SU-DHL-6 (cell line): ENCODE results near the gene KIF12.

ENCODE experiments used
- H2AFZ ChIP-seq: fragments of 200-600 bp; sonication (generic); 2 replicates; pipeline ENCODE4 v1.6.1; 2014; ENCODE audit warnings: low read depth, mild to moderate bottlenecking, moderate library complexity, mixed read lengths, antibody characterized with exemption, low read length; ENCODE audit not compliant: severe bottlenecking
- H3F3A ChIP-seq: fragments of 200-600 bp; shearing (Covaris generic); 2 replicates; pipeline ENCODE4 v1.6.0; 2016; ENCODE audit warnings: antibody characterized with exemption, mild to moderate bottlenecking; ENCODE audit not compliant: insufficient read depth
- H3K27ac ChIP-seq: fragments of 200-600 bp; sonication (generic); 2 replicates; pipeline ENCODE4 v1.5.1; 2016; ENCODE audit warnings: low read depth, mild to moderate bottlenecking, low read length, moderate library complexity, mixed read lengths
- H3K27me3 ChIP-seq: fragments of 200-600 bp; sonication (generic), shearing (Covaris generic); 2 replicates; pipeline ENCODE4 v1.6.0; 2014; ENCODE audit warnings: mild to moderate bottlenecking, low read length
- H3K36me3 ChIP-seq: fragments of 200-600 bp; sonication (generic); 2 replicates; pipeline ENCODE4 v1.6.1; 2014; ENCODE audit warnings: mild to moderate bottlenecking, low read length, mixed read lengths
- H3K4me2 ChIP-seq: fragments of 300-600, 200-600 bp; shearing (Covaris generic), sonication (generic); 2 replicates; pipeline ENCODE4 v1.6.0; 2014; ENCODE audit warnings: low read length, low read depth, mild to moderate bottlenecking; ENCODE audit not compliant: poor library complexity, severe bottlenecking
- H3K4me3 ChIP-seq: fragments of 200-600 bp; sonication (generic); 2 replicates; pipeline ENCODE4 v1.5.1; 2014; ENCODE audit warnings: antibody characterized with exemption, low read length, mild to moderate bottlenecking, mixed read lengths; ENCODE audit not compliant: insufficient read depth, poor library complexity, severe bottlenecking
- H3K79me2 ChIP-seq: fragments of 200-600 bp; sonication (generic); 2 replicates; pipeline ENCODE4 v1.6.1; 2014; ENCODE audit warnings: mild to moderate bottlenecking, low read length, moderate library complexity; ENCODE audit not compliant: insufficient read depth
- H3K9ac ChIP-seq: fragments of 200-600 bp; sonication (generic); 2 replicates; pipeline ENCODE4 v1.7.0; 2014; ENCODE audit warnings: mild to moderate bottlenecking, low read length
- H3K9me2 ChIP-seq: fragments of 200-600 bp; sonication (generic); replicated peaks from 2 replicates; pipeline ENCODE4 v1.6.1; 2014; ENCODE audit warnings: low read length; ENCODE audit not compliant: insufficient read depth
- H3K9me3 ChIP-seq: fragments of 200-600 bp; sonication (generic); 2 replicates; pipeline ENCODE4 v1.6.1; 2014; ENCODE audit warnings: low read length, mixed read lengths; ENCODE audit not compliant: insufficient read depth
- H4K20me1 ChIP-seq: fragments of 200-600 bp; sonication (generic); 2 replicates; pipeline ENCODE4 v1.6.1; 2014; ENCODE audit warnings: low read depth, mild to moderate bottlenecking, antibody characterized with exemption, low read length, moderate library complexity, mixed read lengths
- CTCF ChIP-seq: fragments of 200-600 bp; sonication (generic); IDR thresholded peaks from one replicate; pipeline ENCODE4 v1.5.1; 2017; ENCODE audit warnings: antibody characterized with exemption, mild to moderate bottlenecking, low read length, moderate library complexity; ENCODE audit not compliant: insufficient read depth, poor library complexity, severe bottlenecking
- EZH2phosphoT487 ChIP-seq: fragments of 200-600 bp; sonication (generic), shearing (Covaris generic); conservative IDR thresholded peaks from 2 replicates; pipeline ENCODE4 v1.6.1; 2018; ENCODE audit warnings: mild to moderate bottlenecking, antibody characterized with exemption, low read length, moderate library complexity, mixed read lengths

KIF12 gene

GRCh38 chr9:114054191-114054690 is 44.9 kb downstream of the KIF12 start:
- H3K4me3 ChIP-seq, result no peak overlapping the region
- H3K4me2 ChIP-seq, result no peak overlapping the region
- no peak overlapping the region for H2AFZ ChIP-seq
- H4K20me1 ChIP-seq, result no peaks in the 10 kb centered on the region
- no peak overlapping the region for H3K27ac ChIP-seq
- no peaks in the 10 kb centered on the region for H3K9me3 ChIP-seq
- H3F3A ChIP-seq, result no peaks in the 10 kb centered on the region
- H3K9ac ChIP-seq, result no peak overlapping the region
- no peaks in the 10 kb centered on the region for H3K9me2 ChIP-seq
- H3K79me2 ChIP-seq, result no peaks in the 10 kb centered on the region
- H3K27me3 ChIP-seq, result no peaks in the 10 kb centered on the region
- TF ChIP-seq CTCF (no peak), EZH2phosphoT487 (no peak)
- H3K36me3 ChIP-seq, result no peaks in the 10 kb centered on the region

- H3K4me2 ChIP-seq, result no peak overlapping the region
- no peaks in the 10 kb centered on the region for H3K9me3 ChIP-seq
- no peaks in the 10 kb centered on the region for H3K9me2 ChIP-seq
- H3K27me3 ChIP-seq, result no peaks in the 10 kb centered on the region
- H2AFZ ChIP-seq, result no peak overlapping the region
- H3K79me2 ChIP-seq, result no peaks in the 10 kb centered on the region
- H4K20me1 ChIP-seq, result no peaks in the 10 kb centered on the region
- H3F3A ChIP-seq, result no peaks in the 10 kb centered on the region
- H3K4me3 ChIP-seq, result no peak overlapping the region
- TF ChIP-seq CTCF (no peak), EZH2phosphoT487 (no peak)
- no peak overlapping the region for H3K9ac ChIP-seq
- H3K36me3 ChIP-seq, result no peaks in the 10 kb centered on the region
- H3K27ac ChIP-seq, result no peak overlapping the region
Observed at GRCh38 chr9:114053246-114054005, 45.7 kb downstream of the KIF12 start.

- Histone ChIP-seq H3K4me3 (no peak overlapping the region), H3K4me2 (no peak overlapping the region)
Observed at GRCh38 chr9:114051706-114052105, 47.4 kb downstream of the KIF12 start.

More at GRCh38 chr9:114051706-114052105, 47.4 kb downstream of the KIF12 start:
- Histone ChIP-seq H3K9ac (no peak overlapping the region), H2AFZ (no peak overlapping the region), H3K27me3 (no peaks in the 10 kb centered on the region), H3K27ac (no peak overlapping the region), H3K9me2 (no peaks in the 10 kb centered on the region), H3K79me2 (no peaks in the 10 kb centered on the region), H3F3A (no peaks in the 10 kb centered on the region), H3K36me3 (no peaks in the 10 kb centered on the region), H4K20me1 (no peaks in the 10 kb centered on the region), H3K9me3 (no peaks in the 10 kb centered on the region)
- TF ChIP-seq EZH2phosphoT487, result no peak
- TF ChIP-seq CTCF, result no peak
